Activated naive CD4-positive, alpha-beta T cell treated with anti-CD3 and anti-CD28 coated beads, Interleukin-2, amount 50 U/mL, for 72 hours (primary cell): Measurements from ENCODE around the gene STN1. TPM values are rescaled to one million over a fixed set of nuclear protein-coding genes. Genes with fewer than 3 reads are reported as not detected.
"Not testable (repeated sequence)": the region's sequence is repeated elsewhere in the genome, so short reads cannot be mapped to it uniquely, and the experiment has no call there.

Experiments used
- ATAC-seq, 2 donors: fragments of 150-1000 bp; cut with Tn5 transposase; 2 replicates each; pipeline ENCODE4 v1.10.0; 2021; ENCODE audit warnings: mild to moderate bottlenecking in 2 of 2, moderate library complexity in 2 of 2
- DNase-seq, 2 donors: peaks; one replicate each; pipeline ENCODE4 v3.0.0; 2021 to 2022; ENCODE audit warnings: low spot score in 2 of 2
- H3K27ac Mint-ChIP-seq, 2 donors: one replicate each; pipeline ENCODE4 v1.8.0; 2022; ENCODE audit warnings: mild to moderate bottlenecking in 2 of 2, mixed read lengths in 2 of 2
- H3K36me3 Mint-ChIP-seq, 2 donors: one replicate each; pipeline ENCODE4 v1.8.0; 2022; ENCODE audit warnings: mixed read lengths in 2 of 2
- H3K9me3 Mint-ChIP-seq, 2 donors: one replicate each; pipeline ENCODE4 v1.8.0; 2022; ENCODE audit warnings: mixed read lengths in 2 of 2
- total RNA-seq, 2 donors: library from RNA; stranded (reverse); gene quantifications; one replicate each; pipeline ENCODE4 v1.2.3, GENCODE V29; 2022

STN1 gene
- total RNA-seq, 2 donors from 2014 or later: 38.6 to 54.5 TPM

GRCh38 chr10:103845972-103846371 lies 72.0 kb downstream of the STN1 start:
- no peak overlapping the region for H3K27ac Mint-ChIP-seq

GRCh38 chr10:103845346-103845745 lies 72.6 kb downstream of the STN1 start:
- H3K36me3 Mint-ChIP-seq, H3K9me3 Mint-ChIP-seq, ATAC-seq, DNase-seq, H3K27ac Mint-ChIP-seq: not testable (repeated sequence)

More at GRCh38 chr10:103845972-103846371, 72.0 kb downstream of the STN1 start:
- no peaks in the 10 kb centered on the region for H3K9me3 Mint-ChIP-seq
- H3K36me3 Mint-ChIP-seq: no peaks in the 10 kb centered on the region
- peak; percentile 75 to 84 for ATAC-seq
- peak in 1 of 2 donors; percentile 25 for DNase-seq

- Mint-ChIP-seq H3K27ac (no peak overlapping the region), H3K9me3 (no peaks in the 10 kb centered on the region), H3K36me3 (no peaks in the 10 kb centered on the region)
- no peak for ATAC-seq
- DNase-seq: no peak
Measured at GRCh38 chr10:103843854-103844570, 74.0 kb downstream of the STN1 start.

- no peak overlapping the region for H3K27ac Mint-ChIP-seq
- H3K36me3 Mint-ChIP-seq: no peaks in the 10 kb centered on the region
- ATAC-seq: peak in 1 of 2 donors; percentile 52
- no peak for DNase-seq
- no peaks in the 10 kb centered on the region for H3K9me3 Mint-ChIP-seq
Measured at GRCh38 chr10:103843045-103843444, 74.9 kb downstream of the STN1 start.

DNA sequence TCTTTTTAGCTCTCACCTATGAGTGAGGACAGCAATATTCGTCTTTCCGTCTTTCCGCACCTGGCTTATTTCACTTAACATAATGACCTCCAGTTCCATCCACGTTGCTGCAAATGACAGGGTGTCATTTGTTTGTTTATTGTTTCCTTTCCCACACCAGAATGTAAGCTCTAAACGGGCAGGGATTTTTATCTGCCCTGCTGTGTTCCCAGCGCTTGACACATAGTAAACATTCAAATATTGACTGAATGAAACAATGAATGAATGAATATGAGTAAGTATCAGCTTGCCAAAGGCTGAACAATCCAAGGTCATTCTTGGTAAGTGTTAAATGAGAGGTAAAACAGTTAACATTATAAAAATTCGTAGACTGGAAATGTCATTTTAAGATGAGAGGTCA lies 75.4 kb downstream of the STN1 start:
- no peaks in the 10 kb centered on the region for H3K9me3 Mint-ChIP-seq
- ATAC-seq (no peak), DNase-seq (no peak)
- H3K36me3 Mint-ChIP-seq: no peaks in the 10 kb centered on the region
- H3K27ac Mint-ChIP-seq: no peak overlapping the region

DNA sequence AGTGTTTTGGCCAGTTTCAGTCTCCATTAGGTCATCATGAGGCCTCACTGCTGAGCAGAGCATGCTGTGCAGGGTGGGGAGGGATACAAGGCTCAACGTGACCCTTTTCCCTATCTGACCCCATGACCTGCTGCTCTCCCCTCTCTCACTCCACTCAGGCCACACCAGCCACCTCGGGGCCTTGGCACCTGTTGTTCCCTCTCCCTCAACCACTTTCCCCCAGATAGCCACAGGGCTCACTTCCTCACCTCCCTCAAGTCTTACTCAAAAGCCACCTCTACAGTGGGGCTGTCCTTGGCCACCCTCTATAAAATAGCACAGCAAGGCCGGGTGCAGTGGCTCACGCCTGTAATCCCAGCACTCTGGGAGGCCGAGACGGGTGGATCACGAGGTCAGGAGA lies 76.5 kb downstream of the STN1 start:
- no peaks in the 10 kb centered on the region for H3K36me3 Mint-ChIP-seq
- H3K27ac Mint-ChIP-seq: no peak overlapping the region
- DNase-seq: no peak
- no peaks in the 10 kb centered on the region for H3K9me3 Mint-ChIP-seq
- ATAC-seq: no peak

GRCh38 chr10:103840740-103841070 lies 77.3 kb downstream of the STN1 start:
- no peak for ATAC-seq
- Mint-ChIP-seq H3K36me3 (no peaks in the 10 kb centered on the region), H3K9me3 (no peaks in the 10 kb centered on the region), H3K27ac (no peak overlapping the region)
- DNase-seq: no peak

GRCh38 chr10:103839872-103840739 lies 77.9 kb downstream of the STN1 start:
- H3K36me3 Mint-ChIP-seq: no peaks in the 10 kb centered on the region
- no peak overlapping the region for H3K27ac Mint-ChIP-seq
- DNase-seq (no peak), ATAC-seq (no peak)
- H3K9me3 Mint-ChIP-seq: no peaks in the 10 kb centered on the region

- Mint-ChIP-seq H3K27ac (no peak overlapping the region), H3K36me3 (no peaks in the 10 kb centered on the region), H3K9me3 (no peaks in the 10 kb centered on the region)
- ATAC-seq: no peak
- DNase-seq: no peak
Measured at GRCh38 chr10:103839519-103839871, 78.5 kb downstream of the STN1 start.

DNA sequence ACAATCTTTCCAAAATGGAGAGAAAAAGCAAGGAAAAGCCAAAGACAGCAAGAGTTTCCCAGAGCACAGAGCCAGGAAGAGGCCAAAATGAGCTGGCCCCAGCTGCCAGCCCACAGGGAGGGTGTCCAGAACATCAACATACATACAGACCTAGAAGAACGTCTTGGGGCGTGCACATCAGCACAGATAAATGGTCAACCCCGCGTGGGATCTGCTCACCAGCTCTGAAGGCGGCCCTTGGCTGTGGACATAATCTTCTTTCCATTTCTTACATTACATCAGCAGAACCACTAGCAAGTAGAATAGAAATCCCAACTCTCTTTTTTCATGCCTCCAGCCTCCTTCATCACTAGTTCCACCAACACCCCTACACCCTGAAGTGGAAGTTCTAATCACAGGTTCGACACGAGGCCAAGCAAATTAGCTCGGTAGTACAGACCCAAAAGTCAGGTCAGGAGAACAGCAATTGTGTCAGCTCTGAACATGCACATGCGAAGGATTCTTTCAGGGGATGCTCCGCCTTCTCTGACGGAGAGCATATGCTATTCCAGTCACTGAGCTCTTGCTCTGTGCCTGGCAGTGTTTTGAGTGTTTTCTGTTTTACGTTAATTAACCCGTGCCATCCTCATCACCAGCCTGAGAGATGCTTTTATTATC lies 79.0 kb downstream of the STN1 start:
- no peak for DNase-seq
- H3K9me3 Mint-ChIP-seq: no peaks in the 10 kb centered on the region
- ATAC-seq: no peak
- no peaks in the 10 kb centered on the region for H3K36me3 Mint-ChIP-seq
- H3K27ac Mint-ChIP-seq: no peak overlapping the region

DNA sequence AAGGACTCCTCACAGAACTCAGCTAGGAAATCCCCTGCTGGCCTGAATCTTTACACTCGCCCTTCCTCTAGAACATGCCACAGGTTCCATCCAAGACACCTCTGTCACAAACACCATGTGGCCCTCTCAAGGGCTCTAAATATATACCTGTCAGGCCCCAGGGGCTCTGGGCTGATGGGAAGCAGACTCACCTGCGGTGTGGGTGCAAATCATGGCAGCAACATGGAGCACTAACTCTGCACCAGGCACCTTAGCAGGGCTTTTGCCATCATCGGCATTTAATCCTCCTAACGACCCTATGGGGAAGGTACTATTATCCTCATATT lies 80.0 kb downstream of the STN1 start:
- DNase-seq: no peak
- no peaks in the 10 kb centered on the region for H3K36me3 Mint-ChIP-seq
- no peak for ATAC-seq
- no peaks in the 10 kb centered on the region for H3K9me3 Mint-ChIP-seq
- no peak overlapping the region for H3K27ac Mint-ChIP-seq

GRCh38 chr10:103837370-103838069 lies 80.5 kb downstream of the STN1 start:
- no peak overlapping the region for H3K27ac Mint-ChIP-seq
- ATAC-seq: no peak
- no peak for DNase-seq
- H3K36me3 Mint-ChIP-seq: no peaks in the 10 kb centered on the region
- no peaks in the 10 kb centered on the region for H3K9me3 Mint-ChIP-seq

GRCh38 chr10:103836861-103837260 lies 81.1 kb downstream of the STN1 start:
- Mint-ChIP-seq H3K9me3 (no peaks in the 10 kb centered on the region), H3K36me3 (no peaks in the 10 kb centered on the region), H3K27ac (no peak overlapping the region)
- DNase-seq (no peak), ATAC-seq (no peak)

DNA sequence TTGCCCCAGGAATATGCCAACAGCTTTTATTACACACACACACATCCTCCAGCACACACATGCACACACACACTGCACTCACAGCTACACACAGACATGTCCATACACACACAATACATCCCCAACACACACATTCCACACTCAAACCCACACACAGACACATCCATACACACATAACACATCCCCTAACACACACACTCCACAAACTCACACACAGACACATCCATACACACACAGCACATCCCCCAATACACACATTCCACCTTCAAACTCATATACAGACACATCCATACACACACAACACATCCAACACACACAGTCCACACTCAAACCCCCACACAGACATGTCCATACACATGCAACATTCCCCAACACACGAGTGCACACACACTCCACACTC lies 81.7 kb downstream of the STN1 start:
- ATAC-seq: no peak
- Mint-ChIP-seq H3K36me3 (no peaks in the 10 kb centered on the region), H3K9me3 (no peaks in the 10 kb centered on the region), H3K27ac (no peak overlapping the region)
- no peak for DNase-seq

- no peaks in the 10 kb centered on the region for H3K9me3 Mint-ChIP-seq
- H3K36me3 Mint-ChIP-seq: no peaks in the 10 kb centered on the region
- DNase-seq (no peak), ATAC-seq (no peak)
- H3K27ac Mint-ChIP-seq: no peak overlapping the region
Measured at GRCh38 chr10:103835096-103836050, 82.6 kb downstream of the STN1 start.

DNA sequence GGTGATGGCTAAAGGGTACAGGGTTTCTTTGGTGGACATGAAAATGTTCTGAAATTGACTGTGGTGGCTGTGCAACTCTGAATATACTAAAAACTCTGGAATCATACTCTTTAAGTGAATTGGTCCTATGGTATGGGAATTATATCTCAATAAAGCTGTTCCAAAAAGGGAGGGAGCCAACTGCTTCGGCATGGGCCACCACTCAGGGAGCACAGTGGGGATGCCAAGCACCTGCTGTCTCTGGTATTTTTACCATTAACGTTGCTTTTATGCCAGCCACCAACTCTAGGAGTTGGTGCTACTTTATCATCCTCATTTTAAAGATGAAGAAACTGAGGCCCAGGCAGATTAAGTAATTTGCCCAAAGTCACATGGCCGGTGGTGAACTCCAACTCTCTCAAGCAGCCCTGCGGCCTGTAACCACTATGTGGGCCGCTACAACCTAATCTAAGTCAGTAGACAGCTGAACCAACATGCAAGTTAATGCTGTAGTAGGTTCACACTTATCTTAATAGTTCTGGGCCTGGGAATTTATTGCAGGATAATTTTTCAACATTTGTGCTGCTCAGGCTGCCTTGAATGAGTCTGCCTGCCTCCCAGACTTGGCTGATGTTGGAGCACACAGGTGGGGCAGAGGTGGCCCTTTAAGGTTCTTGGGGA lies 83.4 kb downstream of the STN1 start:
- DNase-seq: no peak

More for the DNA sequence above, 83.4 kb downstream of the STN1 start:
- no peak for ATAC-seq
- H3K27ac Mint-ChIP-seq: no peak overlapping the region
- no peaks in the 10 kb centered on the region for H3K36me3 Mint-ChIP-seq
- no peaks in the 10 kb centered on the region for H3K9me3 Mint-ChIP-seq
